HG02852 (cell line): ENCODE data around the gene TYW3.

Source experiments
- ATAC-seq: cut with Tn5 transposase; IDR thresholded peaks from one replicate; pipeline ENCODE4 v1.9.1; 2021; ENCODE audit warnings: mild to moderate bottlenecking, moderate library complexity; ENCODE audit not compliant: unreplicated experiment

Gene TYW3, protein sequence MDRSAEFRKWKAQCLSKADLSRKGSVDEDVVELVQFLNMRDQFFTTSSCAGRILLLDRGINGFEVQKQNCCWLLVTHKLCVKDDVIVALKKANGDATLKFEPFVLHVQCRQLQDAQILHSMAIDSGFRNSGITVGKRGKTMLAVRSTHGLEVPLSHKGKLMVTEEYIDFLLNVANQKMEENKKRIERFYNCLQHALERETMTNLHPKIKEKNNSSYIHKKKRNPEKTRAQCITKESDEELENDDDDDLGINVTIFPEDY

GRCh38 chr1:74732960-74733603 is at the start of gene TYW3, which contains the start of gene CRYZ:
TYW3 (plus strand) TSS chr1:74733152; CDS start chr1:74733245, 93 bp downstream.
CRYZ (minus strand) TSS chr1:74733050; CDS start chr1:74724821, 8,229 bp downstream.
- peak; percentile 65 for ATAC-seq

DNA sequence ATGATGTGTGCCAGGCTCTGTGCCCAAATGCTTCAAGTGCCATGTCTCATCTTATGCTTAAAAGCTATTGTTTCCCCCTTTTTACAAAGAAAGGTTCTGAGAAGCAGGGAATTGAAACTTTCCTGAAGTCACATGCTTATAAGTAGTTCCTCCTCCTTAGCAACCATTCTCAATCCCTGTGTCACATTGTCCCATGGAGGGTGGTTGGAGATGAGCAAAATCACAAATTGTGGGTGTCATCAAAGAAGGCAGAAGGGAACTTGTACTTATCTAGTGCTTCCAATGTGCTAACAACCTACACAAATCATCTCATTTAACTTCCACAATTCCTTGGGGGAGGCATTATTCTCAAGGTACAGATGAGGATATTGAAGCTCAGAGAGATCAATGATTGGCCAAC is 49.3 kb upstream of the TYW3 start:
- no peak for ATAC-seq

- no peak for ATAC-seq
These were observed 48.7 kb upstream of the TYW3 start for GRCh38 chr1:74684301-74684700.

- no peak for ATAC-seq
These were observed 46.0 kb upstream of the TYW3 start for GRCh38 chr1:74686928-74687327.

DNA sequence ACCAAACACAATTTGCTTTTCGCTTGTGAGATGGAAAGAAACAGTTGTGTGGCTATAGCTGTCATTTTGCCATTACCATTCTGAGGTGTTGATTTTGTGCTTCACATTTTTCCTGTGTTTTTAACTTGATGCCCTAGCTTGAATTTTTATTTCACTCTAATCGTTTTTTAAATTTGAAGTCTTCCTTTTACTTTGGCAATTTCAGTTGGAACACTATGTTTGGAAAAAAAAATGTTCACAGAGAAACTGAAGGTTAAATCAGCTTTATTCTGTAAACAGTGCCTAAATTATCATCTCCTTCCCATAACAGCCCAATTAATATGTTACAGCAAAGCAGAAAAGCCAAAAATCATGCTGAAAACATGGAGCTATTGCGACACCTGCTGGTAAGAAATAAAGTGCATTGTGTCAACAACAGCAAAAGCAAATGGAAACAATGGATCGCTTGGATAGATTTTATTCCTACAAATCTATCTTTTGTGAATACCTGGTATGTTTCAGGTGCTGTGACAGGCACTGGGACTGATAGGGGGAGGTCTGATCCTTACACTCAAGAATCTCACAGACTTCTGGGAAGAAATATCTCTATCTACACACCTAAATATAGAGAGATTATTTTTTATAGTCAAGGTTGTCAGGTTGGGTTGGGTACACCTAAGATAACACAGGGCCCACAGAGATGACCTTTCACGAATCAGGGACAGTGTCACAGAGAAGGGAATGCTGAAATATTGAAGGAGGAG is 43.2 kb upstream of the TYW3 start:
- ATAC-seq = peak; percentile 79

GRCh38 chr1:74690364-74690696 is 42.6 kb upstream of the TYW3 start:
- no peak for ATAC-seq

DNA sequence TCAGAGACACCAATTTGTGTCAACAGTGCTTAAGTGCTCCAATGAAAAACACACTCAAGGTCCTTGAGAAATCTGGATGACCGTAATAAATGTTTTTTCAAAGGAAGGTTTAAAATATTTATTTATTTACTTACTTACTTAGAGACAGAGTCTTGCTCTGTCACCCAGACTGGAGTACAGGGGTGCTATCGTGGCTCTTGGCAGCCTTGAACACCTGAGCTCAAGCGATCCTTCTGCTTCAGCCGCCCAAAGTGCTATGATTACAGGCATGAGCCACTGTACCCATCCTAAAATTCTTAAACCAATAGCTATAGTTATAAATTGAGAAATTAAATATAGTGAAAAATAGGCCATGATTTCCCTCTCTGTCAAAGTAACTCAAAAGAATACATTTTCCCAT is 42.0 kb upstream of the TYW3 start:
- ATAC-seq = no peak

DNA sequence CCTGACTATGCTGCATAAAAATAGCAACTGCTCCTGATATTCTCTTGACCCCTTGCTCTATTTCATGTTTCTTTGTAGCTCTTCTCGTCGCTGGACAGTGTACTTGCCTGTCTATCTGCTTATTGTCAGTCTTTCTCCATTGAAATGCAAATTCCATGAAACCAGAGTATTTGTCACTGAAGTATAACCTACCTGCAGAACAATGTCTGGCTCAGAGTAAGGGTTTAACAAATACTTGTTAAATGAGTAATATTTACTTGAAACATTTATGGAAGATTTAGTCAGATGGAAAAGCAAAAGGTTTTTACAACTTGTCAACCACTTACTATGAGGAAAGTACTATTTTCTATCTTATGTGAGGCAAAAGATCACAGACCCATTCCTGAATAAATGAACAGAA is 39.5 kb upstream of the TYW3 start:
- no peak for ATAC-seq

GRCh38 chr1:74697832-74698231 is 35.1 kb upstream of the TYW3 start:
- ATAC-seq = no peak

GRCh38 chr1:74699331-74699730 is 33.6 kb upstream of the TYW3 start:
- ATAC-seq = no peak

- ATAC-seq = no peak
These were observed 29.4 kb upstream of the TYW3 start for GRCh38 chr1:74703386-74704182.

DNA sequence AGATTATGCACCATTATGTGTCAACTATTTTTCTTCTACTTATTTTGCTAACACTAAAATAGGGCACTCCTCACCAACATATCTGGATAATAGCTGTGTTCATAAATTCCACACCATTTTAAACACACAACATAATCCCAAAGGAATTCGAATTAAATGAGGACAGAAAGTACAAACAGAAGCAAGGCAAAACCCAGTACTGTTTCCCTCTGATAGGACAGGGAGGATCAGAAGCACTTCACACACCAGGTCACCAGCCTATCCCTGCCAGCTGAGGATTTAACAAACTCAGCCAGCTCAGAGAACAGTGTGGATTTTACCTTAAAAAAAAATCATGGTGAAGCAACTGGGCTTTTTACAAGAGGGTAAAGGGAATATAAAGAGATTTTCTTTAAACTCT is 20.1 kb upstream of the TYW3 start:
- ATAC-seq = no peak

GRCh38 chr1:74713849-74714248 is 19.1 kb upstream of the TYW3 start:
- peak; percentile 28 for ATAC-seq

DNA sequence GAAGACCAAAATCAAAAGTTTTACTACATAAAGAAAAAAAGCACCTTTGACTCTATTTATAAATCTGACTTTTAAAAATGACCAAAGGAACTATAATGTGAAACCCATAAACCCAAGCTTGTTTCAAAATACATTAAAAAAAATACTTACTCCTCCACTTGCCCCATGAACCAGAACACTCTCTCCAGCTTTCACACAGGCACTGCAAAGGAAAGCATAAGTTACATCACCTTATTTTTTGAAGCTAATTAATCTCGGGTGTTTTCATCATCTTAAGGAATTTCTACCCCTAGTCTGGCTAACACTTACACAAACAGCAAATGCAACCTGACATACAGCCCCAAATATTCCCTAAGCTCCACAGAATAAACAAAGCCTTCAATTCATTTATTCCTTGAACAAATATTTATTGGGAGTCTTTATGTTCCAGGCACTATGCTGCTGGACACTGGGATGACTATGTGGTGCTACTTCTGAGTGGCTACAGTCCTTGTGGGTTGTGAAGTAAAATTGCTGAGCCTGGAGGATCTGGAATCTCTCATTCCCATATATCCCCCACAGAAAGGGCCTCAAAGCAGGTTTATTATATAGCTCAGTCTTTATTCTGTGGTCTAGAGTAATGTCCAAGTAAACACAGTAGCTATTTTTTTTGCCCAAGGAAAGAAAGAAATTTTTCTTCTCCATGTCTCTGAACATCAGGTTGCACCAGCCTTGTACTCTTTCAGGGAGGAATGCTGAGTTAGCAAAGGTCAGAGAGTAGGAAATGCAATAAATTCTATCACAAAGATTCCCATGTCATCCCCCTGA is 18.3 kb upstream of the TYW3 start:
- peak; percentile 80 for ATAC-seq

DNA sequence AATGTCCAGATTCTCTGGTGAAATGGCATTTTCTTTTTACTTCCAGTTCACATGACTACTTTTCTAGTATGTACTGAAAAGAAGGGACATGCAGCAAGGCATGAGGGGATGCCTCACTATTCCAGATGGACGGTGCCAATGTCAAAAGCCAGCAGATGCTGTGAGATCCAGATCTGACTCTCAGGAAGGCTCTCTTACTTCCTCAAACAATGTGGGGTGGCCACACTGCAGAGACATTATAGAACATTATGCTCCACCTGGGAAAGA is 17.8 kb upstream of the TYW3 start:
- ATAC-seq = no peak

DNA sequence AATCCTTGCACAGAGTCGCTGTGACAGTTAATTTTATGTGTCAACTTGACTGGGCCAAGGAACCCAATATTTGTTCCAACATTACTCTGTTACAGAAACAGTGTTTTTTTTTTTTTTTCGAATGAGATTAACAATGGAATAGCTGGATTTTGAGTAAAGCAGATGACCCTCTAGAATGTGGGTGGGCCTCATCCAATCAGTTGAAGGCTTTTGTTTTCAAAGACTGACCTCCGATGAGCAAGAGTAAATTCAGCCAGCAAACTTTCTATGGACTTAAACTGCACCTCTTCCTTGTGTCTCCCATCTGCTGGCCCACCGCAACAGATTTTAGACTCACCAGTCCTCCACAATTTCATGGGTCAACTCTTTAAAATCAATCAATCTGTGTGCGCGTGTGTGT is 17.1 kb upstream of the TYW3 start:
- no peak for ATAC-seq

DNA sequence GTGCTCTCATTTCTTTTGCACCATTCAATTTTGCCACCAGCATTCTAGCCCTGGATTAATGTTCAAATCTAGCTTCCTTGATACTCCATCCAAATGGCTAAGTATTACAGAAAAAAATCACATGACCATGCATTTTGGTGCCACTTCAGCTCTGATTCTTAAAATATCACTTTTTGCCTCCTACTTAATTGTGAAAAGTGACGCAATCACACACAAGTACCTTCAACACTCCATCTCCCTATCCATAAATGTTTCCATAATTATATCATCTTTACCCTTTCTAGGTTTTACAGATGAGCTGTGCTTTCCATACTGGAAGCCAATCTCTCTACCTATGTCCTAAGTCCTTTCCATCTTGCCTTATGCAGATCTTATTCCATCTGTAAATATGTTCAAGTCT is 16.1 kb upstream of the TYW3 start:
- no peak for ATAC-seq

GRCh38 chr1:74717626-74718025 is 15.3 kb upstream of the TYW3 start:
- ATAC-seq = no peak

DNA sequence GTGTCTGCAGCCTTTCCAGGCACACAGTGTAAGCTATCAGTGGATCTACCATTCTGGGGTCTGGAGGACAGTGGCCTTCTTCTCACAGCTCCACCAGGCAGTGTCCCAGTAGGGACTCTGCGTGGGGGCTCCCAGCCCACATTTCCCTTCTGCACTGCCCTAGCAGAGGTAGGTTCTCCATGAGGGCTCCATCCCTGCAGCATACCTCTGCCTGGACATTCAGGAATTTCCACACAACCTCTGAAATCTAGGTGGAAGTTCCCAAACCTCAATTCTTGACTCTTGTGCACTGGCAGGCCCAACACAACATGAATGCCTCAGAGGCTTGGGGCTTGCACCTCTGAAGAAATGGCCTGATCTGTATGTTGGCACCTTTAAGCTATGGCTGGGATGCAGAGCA is 6.9 kb upstream of the TYW3 start:
- ATAC-seq = no peak

- no peak for ATAC-seq
These were observed 4.2 kb upstream of the TYW3 start for GRCh38 chr1:74728736-74729135.
